ENCODE results near the gene SELENOO.
A peak's percentile ranks its signal among the peaks of the same experiment; 100 is the strongest.

The SELENOO gene

DNA sequence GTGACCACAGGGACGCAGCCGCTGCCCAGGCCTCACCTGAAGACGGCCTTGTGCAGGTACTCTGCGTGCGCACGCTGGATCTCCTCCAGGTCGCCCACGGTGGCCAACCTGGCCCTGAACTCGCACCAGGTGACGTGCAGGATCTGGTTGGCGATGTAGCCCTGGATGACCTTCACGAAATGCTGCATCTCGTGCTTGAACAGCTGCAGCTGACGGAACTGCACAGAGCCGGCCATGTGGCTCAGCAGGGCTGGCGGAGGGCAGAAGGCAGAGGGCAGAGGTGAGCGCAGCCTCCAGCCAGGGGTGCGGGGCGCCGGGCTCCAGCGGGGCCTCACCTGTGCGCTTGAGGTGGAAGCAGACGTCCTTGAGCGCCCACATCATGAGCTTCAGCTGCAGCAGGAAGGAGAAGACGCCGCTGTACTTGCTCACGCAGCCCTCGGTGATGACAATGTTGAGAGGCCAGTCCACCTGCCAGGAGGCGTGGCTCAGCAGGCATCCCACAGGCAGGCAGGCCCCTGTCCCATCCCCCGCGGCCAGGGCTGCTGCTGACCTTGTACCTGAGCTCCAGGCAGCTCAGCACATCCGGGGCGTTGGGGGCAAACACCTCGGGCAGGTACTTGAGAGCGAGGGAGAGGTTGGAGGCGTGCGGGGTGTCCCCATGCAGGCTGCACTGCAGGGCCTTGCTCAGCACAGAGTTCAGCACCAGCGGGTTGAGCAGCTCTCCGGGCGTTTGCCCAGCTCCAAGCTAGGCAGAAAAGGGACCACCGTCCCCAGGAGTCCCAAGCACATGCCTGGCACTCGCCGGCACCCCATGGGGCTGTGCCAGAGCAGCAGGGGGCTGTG is 17.6 kb downstream of the SELENOO start:
- no peak for DNase-seq

DNA sequence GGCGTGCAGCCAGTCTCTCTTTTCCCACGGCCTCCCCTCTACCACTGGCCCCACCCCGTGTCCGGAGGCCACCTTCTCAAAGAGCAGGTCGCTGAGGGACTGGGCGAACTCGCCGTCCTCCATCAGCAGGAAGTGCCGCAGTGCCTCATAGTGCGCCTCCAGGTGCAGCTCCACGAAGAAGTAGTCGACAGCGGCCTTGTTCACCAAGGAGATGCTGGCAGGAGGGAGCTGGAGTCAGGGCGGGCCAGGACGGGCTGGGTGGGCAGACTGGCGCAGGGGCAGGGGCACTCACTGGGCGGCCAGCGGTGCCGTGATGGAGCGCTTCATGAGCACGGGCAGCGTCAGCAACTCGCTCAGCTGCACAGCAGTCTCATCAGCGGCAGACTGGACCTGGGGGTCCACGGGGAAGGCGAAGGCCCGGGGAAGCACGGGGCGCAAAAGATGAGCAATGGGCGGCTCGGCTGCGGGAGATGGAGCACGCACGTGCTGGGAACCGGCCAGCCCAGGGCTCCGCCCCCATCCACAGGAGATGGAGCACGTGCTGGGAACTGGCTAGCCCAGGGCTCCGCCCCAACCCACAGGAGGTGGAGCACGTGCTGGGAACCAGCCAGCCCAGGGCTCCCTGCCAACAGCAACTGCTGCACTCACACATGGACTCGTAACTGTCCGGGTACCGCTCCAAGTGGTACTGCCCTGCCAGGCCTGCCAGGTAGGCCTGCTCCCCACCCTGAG is 18.4 kb downstream of the SELENOO start:
- DNase-seq = peak; percentile 13 to 58

DNA sequence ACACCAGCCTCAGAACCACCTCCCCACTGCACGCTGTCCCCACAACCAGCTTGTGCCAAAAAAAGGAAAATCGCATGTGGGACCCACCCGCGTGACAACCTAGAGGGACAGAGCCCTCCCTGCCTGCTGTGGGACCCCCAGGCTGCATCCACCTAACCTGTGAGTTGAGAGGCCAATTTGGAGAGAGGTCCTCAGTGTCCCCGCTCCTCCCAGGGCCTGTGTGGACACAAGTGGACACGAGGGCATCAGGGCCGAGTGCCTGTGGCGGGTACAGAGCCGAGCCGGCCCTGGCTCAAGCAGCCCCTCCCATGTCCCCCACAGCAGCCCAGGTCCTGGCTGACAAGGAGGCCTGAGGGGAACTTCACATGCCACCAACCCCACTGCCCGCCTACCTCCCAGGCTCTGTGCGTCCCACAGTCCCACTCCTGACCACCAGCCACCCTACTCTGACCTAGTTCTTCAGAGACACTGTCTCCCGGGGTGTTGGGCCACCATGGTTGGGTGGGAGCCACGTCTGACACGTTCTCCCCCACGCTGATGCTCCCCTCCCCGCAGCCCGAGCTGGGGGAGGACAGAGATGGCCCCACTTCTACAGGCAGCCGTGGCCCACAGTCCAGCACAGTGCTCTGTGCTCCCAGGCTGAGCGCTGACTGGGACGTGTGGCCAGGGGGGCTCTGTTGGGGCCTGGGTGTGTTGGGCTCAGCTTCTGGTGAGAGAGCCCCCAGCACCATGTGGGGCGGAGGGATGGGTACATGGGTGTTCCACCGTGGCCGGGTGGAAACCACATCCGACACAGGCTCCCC is 19.2 kb downstream of the SELENOO start:
- DNase-seq = no peak

DNA sequence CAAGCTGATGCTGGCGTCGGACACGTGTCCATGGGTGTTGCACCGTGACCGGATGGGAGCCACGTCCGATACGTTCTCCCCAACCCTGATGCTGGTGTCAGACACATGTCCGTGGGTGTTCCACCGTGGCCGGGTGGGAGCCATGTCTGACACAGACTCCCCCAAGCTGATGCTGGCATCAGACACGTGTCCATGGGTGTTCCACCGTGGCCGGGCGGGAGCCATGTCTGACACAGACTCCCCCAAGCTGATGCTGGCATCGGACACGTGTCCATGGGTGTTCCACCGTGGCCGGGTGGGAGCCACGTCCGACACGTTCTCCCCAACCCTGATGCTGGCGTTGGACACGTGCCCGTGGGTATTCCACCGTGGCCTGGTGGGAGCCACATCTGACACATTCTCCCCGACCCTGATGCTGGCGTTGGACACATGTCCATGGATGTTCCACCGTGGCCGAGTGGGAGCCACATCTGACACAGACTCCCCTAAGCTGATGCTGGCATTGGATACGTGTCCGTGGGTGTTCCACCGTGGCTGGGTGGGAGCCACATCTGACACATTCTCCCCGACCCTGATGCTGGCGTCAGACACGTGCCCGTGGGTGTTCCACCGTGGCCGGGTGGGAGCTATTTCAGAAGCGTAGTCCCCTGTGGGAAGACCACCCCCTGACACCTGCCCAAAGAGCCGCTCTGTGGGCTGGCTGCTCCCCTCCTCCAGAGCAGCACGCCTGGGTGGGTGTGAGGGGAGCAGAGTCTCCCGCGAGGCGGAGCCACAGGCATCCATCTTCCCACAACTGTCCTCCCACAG is 20.0 kb downstream of the SELENOO start:
- no peak for DNase-seq

DNA sequence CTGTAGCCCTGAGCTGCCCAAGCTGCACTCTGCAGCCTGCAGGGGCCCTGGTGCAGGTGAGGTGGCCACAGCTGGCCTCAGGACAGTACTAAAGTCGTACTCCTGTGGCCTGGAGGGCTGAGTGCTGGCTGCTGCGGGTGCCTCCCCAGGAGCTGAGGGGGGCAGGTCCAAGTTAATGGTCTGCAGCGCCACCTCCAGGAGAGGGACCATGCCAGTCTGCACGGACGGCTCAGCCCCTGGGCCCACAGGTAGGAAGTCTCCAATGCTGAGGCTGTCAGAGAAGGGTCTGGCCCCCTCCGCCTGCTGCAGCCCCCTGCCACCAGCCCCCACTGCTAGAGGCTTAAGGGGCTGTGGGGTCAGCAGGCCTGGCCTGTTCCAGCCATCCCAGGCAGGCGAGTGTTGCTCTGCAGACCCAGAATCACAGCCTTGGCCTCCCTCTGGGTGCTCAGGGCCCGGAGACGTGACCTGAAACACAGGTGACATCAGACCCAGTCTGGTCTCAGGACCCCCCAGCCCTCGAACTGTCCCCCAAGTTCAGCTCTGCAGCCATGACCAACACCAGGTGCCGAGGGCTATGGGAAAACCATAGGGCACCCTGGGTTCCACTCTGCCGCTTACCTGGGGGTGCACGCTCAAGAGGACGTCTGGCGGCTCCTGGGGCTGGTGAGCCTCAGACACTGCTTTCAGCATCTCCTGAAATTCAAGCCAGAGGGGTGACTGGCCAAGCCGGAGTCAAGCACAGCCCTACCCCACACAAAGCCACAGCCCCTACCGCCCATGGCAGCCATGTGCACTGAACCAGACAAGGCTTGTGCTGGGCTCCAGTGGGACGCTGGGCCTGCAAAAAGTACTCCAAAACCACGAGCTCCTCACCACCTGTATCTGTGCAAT is 20.8 kb downstream of the SELENOO start:
- DNase-seq = no peak

DNA sequence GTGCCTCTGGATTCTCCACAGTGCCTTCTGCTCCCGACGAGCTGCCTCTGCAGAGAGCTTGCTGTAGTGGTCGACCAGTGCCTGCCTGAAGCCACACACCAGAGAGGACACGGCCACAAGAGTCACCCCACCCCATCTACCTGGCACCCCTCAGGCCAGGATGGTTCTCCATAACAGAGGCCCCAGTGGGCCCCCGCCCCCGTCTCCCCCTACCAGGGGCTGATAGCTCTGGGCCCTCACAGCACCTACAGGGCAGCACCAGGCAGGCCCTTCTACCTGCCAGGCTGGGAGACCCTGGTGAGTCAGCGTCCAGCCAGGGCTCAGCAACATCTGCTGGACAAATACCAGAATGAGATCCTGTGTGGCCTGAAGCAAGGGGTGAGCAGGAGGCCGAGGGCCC is 21.7 kb downstream of the SELENOO start:
- no peak for DNase-seq

DNA sequence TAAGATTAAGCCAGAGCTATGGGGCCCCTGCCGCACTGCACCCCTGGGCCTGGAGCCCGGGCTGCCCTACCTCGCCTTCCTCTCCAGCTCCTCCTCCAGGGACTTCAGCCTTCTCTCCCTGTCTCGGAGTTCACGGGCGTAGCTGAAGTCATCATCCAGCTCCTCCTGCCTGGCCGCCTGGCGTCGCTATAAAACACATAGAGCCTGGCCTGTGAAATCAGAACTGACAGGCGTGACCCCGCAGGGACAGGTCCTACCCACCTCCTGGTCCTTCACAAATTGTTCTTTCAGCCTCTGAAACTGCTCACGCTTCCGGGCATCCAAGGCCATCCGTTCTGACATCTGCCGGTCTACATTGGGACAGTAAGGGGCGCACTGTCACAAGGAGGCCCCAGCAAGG is 23.3 kb downstream of the SELENOO start:
- DNase-seq = no peak

DNA sequence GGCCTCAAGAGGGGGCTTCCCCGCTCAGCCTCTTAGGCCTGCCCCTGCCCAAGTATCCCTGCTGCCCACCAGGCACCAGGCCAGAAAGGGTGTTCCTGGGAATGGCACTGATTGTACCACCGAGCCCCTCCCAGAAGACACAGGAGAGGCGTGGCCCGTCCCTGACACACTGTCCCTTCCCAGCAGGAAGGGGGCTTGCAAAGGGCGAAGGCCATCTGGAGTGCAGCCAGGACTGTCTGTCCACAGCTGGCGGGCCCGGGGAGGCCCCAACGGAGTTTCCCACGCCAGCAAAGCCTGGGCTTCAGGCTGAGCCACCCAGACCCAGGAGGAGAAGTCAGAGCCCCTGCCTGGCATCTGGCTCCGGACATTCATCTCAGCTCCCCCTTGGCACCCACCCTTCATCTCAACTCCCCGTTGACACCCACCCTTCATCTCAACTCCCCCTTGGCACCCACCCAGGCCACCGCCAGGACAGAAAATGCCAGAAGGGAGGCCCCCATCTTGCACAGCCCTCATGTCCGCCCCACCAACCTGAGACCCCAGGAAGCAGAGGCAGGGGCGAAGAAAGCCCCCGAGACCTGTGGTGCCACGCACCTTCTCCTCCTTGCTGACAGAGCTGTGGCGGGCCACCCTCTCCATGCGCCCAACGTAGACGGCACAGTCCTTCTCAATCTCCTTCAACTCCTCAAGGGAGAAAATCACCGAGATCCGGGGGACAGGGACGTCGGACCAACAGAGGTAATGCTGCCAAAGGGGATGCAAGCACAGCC is 24.6 kb downstream of the SELENOO start:
- DNase-seq = no peak

DNA sequence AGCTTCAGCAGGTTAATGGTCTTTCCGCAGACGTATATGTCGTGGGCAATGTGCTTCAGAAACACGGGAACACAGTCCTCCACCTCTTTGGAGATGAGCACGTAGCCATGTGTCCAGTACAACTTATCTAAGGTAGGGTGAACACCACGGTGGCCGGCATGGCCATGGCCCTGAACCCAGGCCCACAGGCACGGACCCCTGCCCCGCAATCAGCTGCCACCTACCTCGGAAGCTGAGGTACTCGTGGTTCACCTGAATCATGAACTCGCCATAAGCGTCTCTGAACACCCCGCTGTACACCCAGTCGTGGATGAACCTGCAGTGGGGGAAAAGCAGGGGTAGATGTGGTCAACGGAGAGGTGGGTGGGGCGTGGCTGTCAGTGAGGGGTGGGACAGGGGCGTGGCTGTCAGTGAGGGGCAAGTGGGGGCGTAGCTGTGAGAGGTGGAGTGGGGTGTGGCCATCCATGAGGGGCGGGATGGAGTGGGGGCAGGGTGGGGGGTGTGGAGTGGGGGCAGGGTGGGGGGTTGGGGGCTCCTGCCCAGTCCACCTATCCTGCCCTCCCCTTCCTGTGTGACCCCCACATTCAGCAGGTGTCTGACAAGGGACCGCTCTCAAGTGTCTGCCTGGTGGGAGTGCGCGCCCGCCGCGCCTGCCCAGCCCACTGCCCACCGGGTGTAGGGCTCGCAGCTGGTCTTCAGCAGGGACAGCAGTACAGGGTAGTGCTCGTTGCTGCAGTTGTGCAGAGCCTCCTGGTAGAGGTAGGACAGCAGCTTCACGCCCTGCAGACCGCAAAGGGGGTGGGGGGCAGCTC is 25.5 kb downstream of the SELENOO start:
- no peak for DNase-seq

DNA sequence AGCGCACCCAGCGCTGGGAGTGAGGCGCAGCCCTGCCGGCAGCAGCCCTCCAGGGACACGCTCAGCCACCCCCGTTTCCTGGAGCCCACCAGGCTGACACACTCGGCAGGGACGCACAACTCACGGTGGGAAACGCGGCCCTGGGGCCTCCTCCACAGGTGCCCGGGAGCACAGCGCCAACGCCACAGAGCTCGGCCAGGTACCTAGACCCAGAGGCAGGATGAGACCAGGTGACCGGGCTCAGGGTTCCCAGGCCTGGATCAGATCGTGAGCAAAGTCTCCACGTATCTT is 26.0 kb downstream of the SELENOO start:
- no peak for DNase-seq

DNA sequence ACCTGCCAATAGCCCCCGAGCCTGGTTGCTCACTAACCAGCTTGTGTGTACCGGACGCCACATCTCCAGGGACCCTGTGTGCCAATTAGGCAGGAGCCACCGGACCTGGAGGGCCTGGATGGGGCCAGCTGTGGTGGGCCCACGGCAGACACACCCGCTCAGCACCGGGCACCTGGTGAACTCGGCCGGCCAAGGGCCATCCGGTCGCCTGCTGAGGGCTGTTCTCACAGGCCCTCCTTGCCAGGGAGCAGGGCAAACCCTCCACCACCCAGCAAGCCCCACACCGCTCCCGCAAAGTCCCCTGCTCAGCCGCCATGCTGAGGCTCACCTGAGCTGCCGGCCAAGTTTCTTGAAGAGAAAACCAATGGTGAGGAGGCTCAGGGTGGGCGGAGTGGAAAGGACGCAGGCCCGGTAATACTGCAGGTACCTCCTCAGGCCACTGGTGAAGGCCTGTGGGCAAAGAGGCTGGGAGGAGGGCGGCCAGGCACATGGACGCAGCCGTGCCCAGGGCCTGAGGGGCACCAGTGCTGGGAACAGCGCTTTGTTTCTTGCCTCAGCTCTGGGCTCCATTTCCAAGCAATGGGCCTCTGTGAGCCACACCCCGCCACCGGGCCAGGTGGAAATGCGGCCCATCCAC is 26.9 kb downstream of the SELENOO start:
- DNase-seq = no peak

DNA sequence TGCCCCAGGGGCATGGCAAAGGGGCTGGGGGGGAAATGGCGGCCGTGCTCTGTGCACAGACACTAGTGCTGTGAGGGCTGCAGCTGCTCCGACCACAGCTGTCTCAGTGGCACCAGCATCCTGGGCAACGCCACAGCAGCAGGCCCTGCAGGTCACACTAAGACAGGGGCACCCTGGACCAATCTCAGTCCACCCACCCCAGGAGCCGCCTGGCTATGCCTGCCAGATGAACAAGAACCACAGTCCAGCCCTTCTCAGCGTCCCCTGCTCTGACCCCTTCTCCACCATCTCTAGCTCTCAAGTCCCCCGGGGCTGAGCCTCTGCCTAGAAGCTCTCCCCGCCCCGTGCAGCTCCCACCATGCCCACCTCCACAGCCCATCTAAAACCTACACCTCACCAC is 27.6 kb downstream of the SELENOO start:
- no peak for DNase-seq

DNA sequence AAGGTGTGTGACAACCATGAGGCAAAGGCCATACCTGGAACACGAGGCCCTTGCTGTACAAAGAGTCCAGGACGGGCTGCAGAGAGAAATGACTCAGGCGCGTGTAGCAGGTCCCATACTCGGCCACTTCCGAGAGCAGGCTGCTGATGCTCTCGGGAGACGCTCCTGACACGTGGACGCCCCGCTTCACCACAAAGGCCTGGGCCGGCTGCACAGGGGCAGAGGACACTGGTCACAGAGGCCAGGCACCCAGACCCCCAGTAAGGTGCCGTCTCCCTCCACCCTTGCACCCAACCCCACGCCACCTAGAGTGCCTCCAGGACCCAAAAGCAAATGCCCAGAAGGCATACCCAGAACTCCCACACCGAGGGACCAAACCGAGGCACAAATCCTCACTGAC is 28.6 kb downstream of the SELENOO start:
- DNase-seq = no peak

DNA sequence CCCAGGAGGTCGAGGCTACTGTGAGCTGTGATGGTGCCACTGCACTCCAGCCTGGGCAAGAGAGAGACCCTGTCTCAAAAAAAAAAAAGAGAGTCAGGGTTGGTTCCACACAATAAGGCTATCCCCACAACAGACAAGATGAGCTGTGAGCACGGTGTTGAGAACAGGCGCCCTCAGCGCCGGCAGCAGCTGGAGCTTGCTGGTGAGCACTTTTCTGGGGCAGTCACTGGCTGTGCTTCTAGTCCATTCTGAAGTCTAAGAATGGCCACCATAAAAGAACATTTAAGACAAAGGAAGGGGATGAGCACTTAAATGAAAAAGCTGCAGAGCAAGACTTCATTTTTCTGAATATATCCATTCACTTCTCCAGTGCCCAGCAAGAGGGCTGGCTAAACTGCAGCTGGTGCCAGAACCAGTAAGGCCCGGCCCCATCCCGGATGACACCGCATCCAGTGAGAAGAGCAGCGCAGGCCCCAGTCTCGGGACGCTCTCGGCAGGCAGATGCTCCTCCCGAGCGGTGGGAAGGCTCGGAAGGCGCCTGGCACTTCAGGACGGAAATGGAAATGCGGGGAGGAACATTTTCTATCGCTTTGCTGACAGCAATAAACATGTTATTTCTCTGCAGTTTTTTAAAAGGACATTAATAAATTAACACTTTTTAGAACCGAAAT is 31.8 kb downstream of the SELENOO start:
- DNase-seq = no peak

DNA sequence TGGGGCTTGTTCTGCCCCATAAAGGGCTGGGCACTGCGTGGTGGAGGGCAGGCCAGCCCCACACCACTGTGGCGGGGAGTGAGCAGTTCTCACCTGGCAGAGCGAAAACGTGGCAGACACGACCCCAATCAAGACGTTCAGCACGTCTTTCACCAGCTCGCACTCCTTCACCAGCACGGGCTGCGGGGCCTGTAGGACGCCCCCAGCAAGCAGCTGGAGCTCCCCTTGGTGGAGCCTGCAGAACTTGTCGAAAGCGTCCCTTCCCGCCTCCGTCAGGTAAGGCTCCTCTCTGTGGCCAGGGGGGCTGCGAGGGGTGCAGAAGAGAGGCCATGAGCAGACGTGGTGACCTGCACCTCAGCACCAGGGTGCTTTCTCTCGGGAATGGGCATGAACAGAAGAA is 32.4 kb downstream of the SELENOO start:
- DNase-seq = no peak

DNA sequence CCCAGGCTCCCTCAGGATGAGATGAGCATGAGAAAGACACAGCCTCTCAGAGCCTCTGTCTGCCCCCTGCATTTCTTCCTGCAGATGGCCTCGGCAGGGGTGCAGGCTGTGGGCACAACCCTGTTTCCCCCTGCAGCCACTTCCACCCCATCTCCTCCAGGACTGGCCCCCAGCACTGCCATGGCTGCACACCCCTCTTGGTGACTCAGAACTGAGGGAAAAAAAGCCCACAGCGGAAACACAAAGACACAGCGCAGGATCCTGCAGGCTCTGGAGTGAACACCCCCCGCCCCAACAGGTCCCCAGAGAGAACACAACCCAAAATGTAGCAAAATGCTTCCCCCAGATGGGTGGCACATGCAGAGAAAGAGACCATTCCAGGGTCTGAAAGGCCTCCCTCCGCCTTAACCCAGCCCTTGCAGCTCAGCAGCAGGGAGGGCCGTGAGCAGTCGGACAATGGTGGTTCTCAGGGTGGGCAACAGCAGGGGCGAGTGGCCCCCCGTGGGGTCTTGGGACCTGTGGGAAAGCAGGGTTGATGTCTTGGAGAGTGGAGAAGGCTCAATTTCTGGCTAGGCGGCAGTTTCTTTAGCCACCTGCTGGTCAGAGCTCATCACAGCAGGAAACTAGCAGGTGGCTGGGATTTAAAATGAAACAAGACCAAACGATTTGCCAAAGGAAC is 36.1 kb downstream of the SELENOO start:
- DNase-seq = peak; percentile 8 to 44

DNA sequence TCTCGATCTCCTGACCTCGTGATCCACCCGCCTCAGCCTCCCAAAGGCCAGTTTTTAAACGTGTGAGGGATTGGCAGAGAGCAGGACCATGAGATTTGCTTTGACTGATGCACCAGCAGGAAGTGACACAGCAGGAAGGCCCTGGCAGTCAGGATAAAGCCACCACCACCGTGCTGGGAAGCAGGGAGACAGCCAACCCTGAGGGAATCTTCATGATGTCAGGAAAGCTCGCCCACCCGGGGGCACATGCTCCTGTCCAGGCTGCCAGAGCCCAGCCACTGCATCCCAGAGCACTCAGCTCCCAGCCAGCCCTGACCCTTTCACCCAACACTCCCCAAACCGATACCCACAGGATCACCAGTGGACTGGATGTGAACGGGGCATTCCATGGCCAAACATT is 37.9 kb downstream of the SELENOO start:
- no peak for DNase-seq

DNA sequence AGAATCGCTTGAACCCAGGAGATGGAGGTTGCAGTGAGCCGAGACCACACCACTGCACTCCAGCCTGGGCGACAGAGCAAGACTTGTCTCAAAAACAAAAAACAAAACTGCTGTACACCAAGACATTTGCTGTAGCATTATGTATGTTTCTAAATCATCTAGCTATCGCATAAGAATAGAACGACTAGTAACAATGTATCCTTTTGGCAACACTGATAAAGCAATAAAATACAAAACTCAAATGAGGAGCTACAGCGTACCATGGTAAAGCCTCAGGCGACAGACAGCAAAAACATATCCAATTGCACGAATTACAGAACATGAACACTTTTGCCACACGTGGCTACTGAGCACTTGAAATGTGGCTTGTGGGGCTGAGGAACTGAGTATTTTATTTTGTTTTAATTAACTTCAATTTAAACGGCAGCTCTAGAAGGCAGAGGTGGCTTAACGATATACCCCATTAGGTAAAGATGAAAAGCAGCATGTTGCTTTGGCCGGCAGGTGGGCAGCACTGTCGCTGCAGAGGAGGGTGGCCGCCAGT is 41.7 kb downstream of the SELENOO start:
- DNase-seq = no peak
